Renal pelvis (tissue), 4 donors: ENCODE data around the gene PAQR4. TPM values are rescaled to one million over a fixed set of nuclear protein-coding genes. Genes with fewer than 3 reads are reported as not detected.
A peak's percentile ranks its signal among the peaks of the same experiment; 100 is the strongest.

Source experiments
- DNase-seq: peaks from one replicate; pipeline ENCODE4 v3.0.0-alpha.2; 2013
- polyA plus RNA-seq, 3 donors: library from polyadenylated mRNA; unstranded; fragments of 120-200 nt; gene quantifications; one replicate each; pipeline ENCODE4 v1.2.1, GENCODE V29; 2013; ENCODE audit not compliant: insufficient read length in 3 of 3

PAQR4 gene
- polyA plus RNA-seq, 3 donors: 9.9 to 12.5 (median 12.4) TPM

DNA sequence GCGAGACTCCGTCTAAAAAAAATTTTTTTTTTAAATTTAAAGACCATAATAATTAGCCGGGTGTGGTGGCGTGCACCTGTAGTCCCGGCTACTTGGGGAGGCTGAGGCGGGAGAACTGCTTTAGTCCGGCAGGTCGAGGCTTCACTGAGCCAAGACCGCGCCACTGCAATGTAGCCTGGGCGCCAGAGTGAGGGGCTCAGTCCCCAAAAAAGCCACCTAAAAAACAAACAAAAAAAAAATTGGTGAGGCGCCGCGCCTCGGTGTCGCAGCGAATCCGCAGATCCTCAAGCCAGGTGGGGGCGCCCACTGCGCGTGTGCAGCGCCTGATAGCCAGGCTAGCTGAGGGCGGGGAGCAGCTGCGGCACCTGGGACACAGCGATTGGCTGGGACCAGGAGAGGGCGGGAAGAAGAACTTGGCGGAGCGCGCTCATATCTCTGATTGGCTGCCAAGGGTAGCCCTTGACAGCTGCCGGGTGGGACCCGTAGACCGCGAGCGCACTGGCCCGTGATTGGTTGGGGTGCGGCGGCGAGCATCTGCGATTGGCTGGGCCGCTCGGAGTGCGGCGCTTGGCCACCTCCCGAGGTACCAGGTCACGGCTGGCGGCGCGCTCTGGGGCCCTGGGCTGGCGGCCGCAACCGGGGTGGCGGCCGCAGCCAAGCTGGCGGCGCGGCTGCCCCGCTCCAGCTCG is 34.6 kb downstream of the PAQR4 start:
- DNase-seq: peak; percentile 96

DNA sequence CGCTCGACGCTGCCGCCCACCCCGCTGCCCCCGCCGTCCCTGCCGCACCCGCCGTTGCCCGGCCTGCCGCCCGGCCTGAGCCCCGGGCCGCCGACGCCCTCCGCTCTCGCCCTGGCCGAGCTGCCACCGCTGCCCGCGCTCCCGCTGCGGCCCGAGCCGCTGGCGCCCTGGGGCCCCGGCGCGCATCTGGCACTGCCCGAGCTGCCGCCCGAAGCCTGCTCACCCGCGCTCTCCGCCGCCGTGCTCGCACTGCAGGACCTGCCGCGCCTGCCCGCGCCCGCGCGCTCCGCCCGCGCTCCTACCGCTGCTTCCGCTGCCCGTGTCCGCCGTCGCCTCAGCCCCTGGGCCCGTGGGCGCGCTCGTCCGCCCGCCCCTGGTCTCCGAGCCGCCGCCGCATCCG is 35.2 kb downstream of the PAQR4 start:
- no peak for DNase-seq

DNA sequence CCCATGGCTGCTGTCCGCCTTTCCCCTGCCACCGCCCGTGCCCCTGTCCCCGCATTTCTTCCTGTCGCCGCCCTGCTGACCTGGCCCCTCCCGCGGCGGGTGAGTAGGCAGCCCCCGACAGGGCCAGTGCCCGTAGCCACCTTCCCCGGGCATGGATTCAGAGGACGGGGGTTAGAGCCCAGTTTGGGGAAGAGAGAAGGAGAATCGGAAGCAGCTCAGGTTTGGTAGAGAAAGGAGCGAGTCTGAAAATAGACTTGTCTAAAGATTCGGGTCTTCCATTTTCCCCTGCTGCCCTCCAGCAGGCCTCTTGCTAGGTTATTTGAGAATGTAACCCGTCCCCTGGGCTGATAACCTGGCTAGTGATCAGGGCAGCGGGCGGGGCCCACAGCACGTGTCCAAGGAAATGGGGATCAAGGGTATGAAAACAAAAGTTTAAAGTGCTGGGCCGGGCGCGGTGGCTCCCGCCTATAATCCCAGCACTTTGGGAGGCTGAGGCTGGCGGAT is 35.7 kb downstream of the PAQR4 start:
- DNase-seq: no peak

DNA sequence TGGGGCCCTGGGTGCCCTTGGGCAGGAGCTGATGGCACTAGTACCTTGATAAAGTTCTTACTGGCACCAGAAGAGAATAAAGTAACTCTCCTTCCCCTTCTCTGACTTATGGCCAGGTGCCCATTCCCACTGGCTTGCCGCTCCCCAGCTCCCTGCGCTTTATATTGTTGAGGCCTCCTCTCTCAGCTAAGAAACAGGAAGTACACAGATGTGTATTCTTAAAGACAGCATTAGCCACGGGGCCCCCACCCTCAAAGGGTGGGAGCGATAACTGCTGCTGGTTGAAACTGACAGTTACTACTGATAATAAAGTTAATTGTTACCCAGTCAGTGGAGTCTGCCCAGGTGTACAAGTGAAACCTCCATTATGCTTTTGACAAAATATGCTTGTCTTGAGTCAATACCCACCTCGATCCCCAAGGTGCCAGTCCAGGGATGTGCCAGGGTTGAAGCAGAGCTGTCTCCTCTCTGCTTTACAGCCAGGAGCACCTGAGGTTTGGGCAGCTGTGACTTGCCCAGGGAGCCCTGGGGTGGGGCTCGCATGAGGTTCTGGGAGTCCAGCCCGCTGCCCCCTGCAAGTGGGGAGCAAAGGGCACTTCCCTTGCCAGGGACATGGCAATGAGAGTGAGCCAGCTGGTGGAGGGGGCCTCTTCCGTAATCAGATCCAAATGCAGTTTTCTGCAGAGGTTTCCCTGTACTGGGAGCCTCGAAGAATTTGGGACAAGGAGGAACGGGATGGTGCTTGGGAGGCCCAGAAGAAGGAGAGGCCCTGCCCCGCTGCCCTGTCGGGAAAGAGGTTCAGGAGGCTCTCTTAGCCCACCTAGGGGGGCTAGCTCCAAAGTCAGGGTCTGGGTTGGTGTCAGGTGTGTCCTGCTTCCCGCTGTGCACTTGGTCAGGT is 38.2 kb downstream of the PAQR4 start:
- no peak for DNase-seq

DNA sequence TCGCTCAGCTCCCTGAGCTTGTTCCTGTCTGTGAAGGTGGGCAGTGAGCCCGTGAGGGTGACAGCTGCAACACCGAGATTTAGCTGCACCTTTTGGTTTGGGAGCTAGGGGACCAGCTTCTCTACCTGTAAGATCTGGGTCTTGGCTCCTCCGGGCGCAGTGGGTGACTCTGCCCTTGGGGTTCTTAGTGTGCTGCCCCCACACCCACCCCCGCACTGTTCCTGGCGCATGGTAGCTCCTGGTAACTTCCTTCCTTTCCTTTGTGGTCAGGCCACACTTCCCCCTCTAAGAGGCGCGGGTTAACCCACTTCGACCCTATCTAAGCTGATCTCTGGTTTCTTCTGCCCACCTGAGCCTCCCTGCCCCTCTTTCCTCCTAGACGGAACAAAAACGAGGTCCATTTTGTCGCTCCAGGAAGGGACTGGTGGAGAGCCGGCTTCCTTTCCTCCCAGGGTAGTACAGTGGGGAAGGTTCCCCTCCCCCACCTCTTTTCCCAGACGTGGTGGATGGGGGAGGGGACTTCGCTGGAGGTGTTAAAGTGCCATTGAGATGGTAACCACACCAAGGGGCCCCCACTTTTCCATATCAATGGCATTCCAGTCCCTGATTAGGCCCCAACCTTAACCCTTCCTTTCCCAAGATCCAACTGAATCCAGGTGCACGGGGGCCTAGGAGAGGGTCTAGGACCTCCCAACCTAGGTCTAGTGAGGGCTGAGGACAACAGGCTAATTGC is 39.0 kb downstream of the PAQR4 start:
- no peak for DNase-seq

DNA sequence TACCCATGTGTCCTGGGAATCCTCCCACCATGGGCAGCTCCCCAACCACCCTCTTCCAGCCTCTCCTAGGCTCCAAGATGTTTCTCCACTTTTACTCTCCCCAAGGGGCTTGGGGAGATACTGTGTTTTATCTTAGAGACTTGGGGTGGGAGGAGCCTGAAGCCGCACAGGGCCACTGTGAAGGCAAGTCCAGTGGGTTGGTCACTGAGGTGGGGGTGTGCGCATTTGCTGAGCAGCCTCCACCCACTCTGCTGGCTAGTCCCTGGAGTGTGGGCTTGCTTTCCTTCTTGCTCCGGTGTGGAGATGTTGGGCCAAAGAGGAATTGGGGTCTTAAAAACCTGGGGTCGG is 39.5 kb downstream of the PAQR4 start:
- DNase-seq: no peak

DNA sequence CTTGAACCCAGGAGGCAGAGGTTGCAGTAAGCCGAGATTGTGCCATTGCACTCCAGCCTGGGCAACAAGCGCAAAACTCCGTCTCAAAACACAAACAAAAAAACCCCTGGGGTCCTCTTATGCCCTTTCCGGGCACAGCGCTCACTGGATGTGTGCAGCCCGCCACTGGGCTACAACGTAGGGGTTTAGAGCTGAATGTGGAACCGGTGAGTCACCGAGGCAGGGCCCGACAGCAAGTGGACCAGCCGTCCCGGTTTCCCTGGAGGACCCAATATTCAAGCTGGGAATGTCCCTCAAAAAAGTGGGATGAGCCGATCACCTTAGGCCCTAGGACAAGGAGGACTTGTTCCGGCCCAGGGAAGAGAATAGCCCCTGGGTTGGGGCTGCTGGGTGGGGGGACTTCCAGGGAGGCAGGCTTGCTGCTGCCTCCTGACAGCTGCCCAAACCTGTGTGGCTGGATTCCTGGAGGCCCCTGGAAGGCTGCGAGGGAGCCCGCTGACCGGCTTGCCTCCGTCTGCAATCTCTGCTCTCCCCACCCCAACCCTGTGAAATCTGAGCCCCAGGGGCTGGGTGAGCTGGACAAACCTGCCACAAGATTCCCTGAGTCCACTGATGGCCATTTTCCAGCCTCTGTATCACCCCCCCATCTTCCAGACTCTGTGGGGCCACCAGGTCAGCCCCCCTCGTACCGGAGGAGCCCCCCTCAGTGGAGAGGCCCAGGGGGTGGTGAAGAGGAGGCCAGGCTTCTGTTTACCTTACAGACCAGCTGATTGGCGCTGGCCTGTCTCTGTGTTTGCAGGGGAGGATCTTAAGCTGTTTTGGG is 40.6 kb downstream of the PAQR4 start:
- DNase-seq: peak; percentile 87

DNA sequence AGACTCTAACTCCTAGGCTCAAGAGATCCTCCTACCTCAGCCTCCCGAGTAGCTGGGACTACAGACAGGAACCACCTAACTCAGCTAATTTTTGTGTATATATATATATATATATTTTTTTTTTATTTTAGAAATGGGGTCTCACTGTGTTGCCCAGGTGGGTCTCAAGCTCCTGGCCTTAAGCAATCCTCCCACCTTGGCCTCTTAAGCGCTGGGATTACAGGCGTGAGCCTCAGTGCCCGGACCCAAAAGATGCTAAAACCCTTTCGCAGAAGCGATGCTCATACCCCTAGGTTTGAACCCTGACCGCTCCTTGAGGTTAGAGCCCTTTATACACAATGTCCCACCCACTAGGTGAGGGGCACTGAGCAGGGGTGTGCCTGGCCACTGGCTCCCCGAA is 41.4 kb downstream of the PAQR4 start:
- no peak for DNase-seq

DNA sequence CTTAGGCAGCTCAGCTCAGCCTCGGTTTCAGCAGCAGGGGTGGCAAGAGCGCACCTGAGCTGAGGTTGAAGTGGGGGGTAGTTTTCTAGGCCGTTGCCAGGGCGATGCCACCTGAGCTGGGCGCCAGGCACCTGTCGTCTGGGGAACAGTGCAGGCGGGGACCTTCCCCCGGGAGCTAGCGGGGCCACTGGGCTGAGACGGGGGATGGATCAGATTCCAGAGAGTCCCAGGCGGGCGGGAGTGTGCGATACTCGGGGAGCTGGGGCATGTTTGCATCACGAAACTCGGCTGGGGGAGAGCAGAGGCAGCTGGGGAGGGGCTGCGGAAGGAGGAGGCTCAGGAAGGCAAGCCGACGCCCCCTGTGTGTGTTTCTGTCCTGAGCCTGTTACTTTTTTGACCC is 43.1 kb downstream of the PAQR4 start:
- peak; percentile 78 for DNase-seq

DNA sequence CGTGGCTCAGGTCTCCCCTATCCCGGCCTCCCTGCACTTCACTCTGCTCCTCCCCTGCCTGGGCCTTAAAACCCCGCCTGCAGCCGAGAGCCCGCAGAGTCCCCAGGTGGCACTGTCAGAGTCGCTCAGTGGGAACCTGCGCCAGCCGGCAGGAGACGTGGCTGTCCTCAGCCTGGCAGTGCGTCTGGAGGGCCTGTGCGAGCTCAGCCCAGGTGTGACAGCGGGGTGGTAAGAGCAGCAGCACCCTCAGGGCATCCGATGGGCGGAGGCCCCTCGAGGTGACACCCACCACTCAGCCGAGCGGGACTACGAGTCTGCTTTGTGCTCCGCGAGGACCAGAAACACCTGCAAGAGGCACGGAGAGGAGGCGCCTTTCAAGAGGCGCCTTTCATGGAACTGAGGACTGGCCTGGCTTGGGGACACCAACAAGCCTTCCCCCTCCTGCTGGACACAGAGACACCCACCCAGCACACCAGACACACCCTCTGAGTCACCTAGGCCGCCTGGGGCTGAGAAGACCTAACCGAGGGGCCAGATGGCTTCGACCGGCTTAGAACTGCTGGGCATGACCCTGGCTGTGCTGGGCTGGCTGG is 43.8 kb downstream of the PAQR4 start, which contains the start of gene CLDN9:
TSS of gene CLDN9 (plus strand) at position 96 of the 593 bp plus-strand sequence. CDS start at position 536, 440 bp downstream.
- DNase-seq: no peak

DNA sequence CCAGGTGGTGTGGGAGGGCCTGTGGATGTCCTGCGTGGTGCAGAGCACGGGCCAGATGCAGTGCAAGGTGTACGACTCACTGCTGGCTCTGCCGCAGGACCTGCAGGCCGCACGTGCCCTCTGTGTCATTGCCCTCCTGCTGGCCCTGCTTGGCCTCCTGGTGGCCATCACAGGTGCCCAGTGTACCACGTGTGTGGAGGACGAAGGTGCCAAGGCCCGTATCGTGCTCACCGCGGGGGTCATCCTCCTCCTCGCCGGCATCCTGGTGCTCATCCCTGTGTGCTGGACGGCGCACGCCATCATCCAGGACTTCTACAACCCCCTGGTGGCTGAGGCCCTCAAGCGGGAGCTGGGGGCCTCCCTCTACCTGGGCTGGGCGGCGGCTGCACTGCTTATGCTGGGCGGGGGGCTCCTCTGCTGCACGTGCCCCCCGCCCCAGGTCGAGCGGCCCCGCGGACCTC is 44.4 kb downstream of the PAQR4 start:
- no peak for DNase-seq

DNA sequence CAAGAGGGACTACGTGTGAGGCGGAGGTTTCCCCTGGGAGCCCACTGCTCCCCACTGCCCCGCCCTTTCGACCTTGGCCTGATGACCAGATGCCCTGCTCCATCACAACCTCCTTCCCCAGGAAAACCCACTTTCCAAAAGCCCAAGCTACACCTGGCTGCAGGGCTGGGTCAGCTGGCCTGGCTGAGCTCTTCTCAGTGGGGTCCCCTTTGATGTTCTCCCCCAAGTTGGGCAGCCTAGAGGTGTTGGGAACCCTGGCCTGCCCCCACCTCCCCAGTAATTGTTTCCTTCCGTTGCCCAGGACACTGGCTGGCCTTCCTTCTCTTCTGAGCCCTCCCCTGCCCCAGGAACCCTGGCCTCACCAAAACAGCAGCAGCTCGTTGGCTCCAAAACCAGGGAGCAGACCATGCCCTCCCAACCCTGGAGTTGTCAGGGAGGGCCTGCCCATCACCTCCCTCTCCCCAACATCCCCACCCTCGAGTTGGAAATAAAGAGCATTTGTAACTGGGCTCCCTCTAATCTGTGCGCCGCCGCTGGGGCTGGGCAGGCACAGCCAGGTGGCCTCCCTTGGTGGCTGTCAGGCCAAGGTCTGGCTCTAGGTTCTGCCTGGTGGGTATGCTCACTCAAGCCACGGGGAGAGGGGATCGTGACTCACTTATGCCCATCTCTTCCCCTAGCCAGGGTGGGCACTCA is 45.0 kb downstream of the PAQR4 start:
- no peak for DNase-seq

DNA sequence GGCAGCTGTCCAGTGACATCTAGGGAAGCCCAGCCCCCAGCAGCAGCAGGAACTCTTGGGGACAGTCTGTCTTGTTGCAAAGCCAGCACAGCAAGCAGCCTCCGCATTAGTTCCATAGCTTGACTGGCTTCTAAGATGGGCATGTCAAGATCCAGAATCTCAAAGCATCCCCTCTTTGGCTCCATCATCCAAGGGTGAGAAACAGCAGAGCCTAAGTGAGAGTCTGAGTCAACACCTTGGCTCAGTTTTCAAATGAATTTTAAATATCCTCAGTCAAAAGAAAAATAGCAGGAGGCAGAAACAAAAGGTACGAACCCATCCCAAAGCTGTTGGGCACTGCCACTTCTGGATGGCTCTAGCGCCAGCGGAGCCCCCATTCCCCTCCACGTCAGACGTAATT is 45.8 kb downstream of the PAQR4 start:
- no peak for DNase-seq

DNA sequence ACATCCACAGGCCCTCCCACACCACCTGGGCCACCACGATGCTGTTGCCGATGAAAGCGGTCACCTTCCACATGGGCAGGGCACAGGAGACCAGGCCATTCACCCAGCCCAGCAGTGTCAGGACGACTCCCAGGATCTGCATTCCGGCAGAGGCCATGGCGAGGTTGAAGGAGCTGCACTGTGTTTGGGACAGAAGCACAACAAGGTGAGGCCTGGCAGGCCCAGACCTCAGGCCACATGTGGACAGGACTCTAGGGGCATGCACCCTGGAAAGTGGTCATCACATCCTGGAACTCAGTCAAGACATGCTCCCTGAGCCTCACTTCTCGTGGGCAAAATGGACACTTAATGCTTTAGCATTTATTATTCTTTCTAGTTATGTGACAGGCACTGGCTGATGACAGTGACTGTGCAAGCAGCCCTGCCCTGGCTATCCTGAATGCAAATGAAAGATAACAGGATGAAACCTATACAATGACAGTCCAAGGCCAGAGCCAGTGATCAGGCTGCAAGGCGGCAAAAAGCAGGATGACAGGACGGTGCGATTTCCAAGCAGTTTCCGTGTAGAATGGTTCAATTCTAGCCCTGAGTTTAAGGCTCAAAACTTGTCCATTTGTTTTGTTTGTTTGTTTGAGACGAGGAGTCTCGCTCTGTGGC is 46.8 kb downstream of the PAQR4 start:
- no peak for DNase-seq

DNA sequence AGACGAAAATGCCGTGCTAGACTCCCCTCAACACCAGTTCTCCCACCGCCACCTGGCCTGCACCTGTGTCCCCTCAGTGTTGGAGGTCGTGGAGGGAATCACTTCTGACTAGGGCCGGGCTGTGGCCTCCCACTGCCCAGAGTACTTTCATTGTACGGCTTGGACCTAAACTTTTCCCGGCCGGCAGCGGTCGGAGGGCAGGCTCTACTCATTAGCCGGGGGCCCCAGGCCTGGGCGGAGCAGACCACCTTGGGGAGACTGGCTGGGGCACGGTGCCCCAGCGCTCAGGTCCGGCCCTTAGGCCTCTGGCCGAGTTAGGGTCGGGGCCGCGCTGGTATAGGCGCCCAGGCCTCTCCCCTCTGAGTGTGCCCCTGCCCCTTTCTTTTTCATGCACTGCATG is 48.2 kb downstream of the PAQR4 start:
- no peak for DNase-seq

DNA sequence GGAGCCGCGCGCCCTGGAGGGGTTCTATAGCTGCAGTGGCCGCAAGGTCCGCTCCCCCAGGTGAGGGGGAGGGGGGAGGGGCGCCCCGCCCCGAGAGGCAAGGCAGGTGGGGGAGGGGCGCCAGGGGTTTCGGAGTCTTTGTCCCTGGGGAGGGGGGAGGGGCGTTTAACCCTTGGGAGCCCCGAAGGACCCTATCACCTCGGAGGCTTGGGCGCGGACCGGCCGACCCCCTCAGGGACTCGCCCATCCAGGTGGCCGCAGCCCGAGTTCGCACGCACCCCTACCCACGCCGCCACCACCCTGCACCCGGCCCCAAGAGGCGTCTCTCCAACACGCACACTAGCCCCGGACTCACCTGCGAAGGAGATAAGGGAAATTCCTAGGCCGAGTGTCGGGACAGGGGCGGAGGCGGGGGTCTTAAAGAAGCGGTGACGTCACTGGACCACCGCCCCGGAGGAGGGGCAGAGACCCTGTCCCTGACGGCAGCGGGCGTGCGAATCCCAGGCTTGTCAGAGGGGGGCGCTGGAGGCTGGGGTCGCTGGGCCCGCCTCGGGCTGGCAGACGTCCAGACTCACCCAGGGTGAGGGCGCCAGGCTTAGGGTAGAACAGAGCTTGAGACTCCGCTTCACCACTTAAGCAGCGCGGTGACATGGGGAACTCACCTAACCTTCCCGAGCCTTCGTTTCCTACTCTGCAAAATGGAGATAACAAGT is 48.8 kb downstream of the PAQR4 start, which contains the start of gene CLDN6:
TSS of gene CLDN6 (minus strand) at position 390 of the 713 bp plus-strand sequence. CDS start 2,162 bp downstream, outside the sequence.
- DNase-seq: no peak

DNA sequence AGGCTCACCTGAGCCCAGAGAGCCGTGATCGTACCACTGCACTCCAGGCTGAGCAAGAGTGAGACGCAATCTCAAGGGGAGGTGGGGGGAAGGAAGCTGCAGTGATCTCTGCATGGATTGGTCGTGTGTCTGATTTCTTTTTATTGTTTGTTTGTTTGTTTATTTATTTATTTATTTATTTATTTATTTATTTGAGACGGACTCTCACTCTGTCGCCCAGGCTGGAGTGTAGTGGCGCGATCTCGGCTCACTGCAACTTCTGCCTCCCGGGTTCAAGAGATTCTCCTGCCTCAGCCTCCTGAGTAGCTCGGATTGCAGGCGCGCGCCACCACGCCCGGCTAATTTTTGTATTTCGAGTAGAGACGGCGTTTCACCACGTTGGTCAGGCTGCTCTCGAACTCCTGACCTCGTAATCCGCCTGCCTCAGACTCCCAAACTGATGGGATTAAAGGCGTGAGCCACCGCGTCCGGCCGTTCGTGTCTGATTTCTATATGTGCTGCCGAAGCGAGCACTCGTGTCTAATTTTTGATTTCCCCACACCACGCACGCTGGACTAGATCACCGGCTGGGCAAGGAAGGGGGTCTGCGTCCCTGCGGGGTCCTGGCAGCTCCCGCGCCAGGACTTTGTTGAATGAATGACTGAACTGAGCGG is 50.6 kb downstream of the PAQR4 start:
- DNase-seq: no peak

DNA sequence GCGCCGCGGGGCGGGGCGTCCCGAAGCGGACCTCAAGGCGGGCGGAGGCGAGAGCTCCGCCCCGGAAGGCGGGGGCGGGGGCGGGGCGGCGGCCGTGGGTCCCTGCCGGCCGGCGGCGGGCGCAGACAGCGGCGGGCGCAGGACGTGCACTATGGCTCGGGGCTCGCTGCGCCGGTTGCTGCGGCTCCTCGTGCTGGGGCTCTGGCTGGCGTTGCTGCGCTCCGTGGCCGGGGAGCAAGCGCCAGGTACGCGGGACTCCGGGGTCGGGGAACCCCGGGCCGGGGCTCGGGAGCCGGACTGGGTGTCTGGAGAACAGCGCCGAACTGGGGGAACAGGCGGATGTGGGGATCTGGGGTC is 51.1 kb downstream of the PAQR4 start, which contains the start of gene TNFRSF12A:
TSS of gene TNFRSF12A (plus strand) at position 122 of the 357 bp plus-strand sequence. CDS start at position 152, 30 bp downstream.
- peak; percentile 81 for DNase-seq
